HG02642 (cell line): ENCODE data around the gene MSN.

Experiments used
- ATAC-seq: cut with Tn5 transposase; IDR thresholded peaks from one replicate; pipeline ENCODE4 v1.9.1; 2021; ENCODE audit warnings: mild to moderate bottlenecking; ENCODE audit not compliant: unreplicated experiment, poor library complexity

MSN gene

DNA sequence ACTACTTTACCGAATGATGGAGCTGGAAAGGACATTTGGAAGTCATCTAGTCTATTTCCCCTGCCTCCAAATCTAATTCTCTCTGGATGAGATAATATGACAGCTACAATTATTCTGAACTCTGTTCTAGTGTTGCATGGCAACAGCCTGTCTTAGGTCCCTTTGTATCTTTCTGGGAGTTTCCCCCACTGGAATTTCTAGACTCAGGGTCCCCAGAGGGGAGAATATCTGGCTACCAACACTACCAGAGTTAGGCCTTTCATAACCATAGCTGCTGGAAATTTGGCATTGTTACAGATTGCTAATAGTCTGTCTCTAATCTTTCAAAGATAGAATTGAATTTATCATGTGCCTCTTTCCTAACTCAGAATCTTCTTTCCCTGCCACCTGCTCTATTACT, 4.5 kb downstream of the MSN start:
- no peak for ATAC-seq

DNA sequence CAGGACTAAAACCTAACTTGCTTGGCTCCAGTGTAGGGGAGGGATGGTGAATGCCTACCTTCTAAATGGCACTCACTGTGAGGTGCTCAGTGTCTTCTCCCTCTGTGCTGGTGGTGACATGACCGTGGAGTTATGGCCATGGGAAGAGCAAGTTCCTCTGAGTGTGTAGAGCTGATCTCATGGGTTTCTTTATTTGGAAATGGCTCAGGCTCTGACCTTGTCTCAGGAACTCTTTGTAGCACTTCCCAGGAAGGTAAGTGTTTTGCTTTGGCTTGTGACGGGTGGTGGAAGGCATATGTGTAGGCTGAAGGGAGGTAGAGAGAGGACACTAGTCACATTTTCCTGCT, 6.4 kb downstream of the MSN start:
- no peak for ATAC-seq

DNA sequence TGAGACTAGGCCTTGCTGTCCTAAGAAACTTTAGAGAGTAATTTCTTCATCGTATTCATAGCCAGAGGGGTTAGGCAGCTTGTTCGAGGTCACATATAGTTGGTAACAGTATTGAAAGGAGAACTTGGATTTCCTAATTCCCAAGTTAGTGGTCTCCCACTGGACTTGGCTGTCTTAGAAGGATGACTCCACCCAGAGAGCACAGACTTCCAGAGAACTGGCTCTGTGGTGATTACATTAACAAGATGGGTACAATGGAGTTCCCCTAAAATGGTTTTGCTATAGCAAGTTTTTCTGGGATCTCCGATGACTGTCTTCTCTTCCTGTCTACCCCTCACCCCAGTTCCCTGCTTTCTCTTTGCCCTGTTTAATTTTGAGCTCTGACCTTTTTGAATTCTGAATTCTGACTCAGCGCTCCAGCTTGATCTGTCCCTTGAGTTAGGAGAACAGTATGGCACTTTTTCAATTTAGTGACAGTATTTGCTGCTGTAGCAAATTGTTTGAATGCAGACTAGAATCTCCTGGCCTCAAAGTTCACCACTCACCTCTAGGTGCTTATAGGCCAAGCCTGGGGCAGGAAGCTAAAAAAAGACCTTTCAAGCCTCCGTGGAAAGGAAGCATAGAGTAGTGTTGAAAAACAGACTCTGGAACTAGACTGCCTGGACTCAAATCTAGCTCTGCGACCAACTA, 6.9 kb downstream of the MSN start:
- ATAC-seq, result no peak

DNA sequence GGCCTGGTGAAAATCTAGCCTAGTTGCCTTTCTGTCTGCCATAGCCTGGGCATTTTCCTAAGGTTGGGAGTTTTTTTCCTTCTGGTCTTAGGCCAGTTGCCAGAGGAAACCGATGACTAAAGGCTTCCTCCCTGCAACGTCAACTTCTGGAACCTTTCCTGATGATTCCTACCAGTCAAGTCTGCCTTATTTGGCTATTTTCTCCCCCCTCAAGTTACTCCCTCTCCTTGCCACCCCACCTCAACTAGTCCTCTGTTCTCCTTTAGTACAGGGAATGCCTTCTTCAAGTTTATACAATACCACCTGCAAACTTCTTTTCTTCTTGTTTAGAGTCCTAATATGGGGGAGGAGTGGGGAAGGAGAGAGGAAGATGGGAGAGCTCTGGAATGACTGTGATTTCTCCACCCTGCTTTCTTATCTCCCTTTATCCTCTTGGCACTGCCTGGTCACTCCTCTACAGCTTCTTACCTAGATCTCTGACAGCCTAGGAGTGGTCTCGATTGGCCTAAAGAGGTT, 10.6 kb downstream of the MSN start:
- ATAC-seq, result no peak

DNA sequence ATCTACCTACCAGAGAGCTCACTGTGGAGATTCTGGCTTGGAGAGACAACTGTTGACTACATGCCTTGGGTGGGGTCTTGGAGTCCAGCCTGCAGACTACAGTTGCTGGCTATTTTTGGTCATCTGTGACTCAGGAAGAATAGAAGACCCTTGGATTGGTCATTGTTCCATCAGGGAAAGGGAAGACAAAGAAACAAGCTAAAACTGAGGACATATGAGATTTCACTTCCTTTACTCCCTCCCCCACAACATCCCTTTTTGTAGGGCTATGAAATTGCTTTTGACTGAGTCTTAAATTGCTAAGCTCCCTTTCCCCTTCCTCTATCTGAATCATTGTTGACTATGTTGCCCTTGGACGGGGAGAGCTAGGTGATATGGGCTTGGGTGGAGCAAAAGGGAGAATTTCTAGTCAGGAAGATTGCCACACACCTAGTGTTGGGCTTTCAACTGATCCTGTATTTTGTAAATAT, 11.7 kb downstream of the MSN start:
- no peak for ATAC-seq

DNA sequence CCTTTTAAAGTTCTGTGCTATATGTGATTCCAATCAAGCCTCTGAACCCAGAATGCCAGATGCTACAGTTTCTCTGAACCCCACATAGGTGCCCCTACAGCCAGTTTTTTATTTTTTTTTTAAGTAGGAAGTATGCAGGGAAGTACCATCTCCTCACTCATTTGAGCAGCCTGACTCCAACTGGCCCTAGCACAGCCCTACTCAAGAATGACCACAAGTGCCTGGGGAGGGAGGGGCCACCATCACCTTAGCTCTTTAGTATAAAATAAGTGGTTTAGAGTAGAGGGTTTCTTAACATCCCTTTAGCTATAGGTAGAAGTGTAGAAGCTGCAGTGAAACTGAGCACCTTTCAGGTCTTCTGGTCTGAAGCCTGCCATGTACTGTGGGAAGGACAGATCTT, 14.4 kb downstream of the MSN start:
- ATAC-seq, result no peak

DNA sequence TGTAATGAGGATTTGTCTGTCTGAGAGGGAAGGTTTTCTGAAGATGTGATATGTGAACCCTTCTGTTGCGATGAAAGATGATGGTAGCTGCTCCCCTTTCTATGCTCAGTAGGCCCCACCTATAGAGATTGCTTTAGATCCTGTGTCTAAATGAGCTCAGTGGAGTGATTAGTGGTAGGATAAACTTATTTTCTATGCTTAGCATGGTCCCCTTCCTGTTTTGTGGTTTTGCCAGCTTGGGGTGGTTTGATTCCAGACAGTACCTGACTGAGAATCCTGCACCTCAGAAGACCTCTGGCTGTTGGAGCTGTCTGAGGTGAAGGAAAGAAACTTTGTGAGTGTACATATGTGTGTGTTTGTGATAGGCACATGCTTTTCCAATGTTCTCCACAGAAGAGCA, 17.7 kb downstream of the MSN start:
- ATAC-seq, result no peak

DNA sequence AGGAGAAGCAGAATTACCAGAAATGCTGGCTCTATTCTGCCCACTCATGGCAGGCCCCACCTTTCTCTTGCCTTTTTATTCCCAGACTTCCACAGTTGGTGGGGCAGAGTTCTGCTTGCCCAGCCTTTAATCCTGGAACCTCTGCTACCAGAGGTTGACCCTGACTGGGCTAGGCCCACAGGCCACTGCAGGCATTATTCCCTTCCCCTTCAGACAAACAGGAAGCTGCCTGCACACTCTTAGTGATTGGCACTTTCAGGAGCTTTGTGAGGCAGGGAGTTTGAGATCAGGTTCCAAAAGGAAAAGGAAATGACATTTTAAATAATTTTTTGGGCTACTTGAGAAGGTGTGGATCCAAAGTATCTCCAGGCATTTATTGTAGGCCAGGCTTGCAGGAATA, 18.8 kb downstream of the MSN start:
- no peak for ATAC-seq

DNA sequence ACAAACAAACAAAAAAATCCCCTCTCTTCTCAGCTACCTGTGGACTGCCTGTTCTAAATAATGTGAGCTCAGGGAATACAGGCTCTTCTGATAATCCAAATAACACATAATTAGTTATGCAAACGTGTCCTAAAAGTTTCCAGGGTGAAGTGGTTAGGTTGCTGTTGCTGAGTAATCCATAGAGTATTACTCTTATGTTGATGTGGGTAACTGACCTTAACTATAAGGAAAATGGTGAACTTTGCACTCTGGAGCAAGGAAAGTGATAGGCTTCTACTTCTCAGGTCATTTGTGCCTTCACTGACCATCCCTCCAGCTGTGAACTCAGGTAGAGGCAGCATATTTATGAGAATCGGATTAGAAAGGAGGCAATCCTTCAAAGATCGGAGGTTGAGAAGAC, 19.9 kb downstream of the MSN start:
- ATAC-seq, result no peak

DNA sequence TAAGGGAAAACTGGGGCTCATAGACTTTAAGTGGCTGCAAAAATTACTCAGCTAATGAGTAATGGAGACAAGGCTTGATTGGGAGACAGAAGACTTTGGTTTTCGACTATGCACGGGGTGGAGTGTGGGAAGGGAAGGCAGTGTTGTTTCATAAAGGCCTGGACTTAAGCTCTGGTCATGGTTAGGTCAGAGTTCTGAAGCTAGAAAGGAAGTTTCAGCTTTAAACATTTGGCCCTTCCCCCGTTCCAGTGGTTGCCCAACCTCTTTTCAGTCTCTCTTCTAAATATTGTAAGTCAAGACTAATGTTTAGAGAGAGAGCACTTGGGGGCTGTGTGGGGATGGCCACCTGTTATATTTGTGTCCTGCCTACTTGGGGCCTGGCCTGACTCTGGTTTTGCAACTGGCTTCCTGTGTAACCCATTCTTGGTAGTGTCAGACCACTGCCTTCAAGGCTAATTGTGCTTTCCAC, 21.0 kb downstream of the MSN start:
- peak; percentile 92 for ATAC-seq

DNA sequence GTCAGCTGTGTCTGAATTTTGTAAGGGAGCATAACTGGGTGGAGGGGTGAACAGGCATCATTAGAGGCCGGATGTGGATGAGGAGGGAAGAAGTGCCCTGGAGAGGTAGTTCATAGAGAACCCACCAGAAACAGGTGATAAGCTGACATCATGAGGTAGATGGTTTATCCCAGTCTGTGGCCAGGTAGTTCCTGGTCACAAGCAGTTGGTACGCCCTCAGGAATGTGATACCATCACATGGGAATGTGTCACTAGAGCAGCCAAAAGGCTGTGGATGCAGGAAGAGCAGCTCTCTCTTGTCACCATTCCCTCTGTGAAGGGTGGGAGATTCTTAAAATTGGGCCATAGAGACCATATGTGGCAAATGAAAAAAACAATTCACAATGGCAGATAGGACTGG, 21.9 kb downstream of the MSN start:
- no peak for ATAC-seq

DNA sequence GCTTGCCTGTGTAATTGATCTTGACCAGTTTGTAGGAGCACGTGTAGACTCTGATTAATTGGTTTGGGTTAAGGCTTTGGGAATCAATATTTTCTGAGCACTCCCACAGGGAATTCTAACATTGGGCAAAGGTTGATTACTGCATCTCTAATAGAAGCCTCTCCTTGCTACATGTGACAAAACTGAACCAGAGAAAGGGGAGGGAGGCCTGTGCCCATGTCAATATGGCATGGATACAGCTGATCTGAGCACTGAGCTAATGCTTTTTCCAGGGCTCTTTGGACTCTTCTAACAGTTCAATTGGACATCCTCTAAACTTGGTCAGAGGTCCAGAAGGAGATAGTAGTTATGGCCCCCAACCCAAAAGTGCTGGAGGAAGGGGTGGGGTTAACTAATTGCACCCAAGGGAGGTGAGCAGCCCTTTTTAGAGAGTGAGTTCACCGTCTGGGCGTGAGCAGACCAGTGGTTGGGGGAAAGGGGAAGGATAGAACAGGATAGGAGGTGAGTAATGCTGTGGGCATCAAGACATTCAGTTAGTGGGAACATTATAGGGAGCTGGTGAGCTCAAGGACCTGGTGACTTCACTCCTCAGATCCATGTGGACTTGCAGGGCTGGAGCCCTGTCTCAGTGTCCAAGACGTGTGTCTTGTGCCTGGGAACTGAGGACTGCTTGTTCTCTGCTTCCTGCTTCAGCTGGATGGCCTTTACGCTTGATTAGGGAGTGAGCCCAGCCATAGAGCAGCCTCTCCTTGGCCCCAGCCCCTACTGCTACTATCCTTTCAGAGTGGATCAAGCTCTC, 22.8 kb downstream of the MSN start:
- ATAC-seq, result no peak

DNA sequence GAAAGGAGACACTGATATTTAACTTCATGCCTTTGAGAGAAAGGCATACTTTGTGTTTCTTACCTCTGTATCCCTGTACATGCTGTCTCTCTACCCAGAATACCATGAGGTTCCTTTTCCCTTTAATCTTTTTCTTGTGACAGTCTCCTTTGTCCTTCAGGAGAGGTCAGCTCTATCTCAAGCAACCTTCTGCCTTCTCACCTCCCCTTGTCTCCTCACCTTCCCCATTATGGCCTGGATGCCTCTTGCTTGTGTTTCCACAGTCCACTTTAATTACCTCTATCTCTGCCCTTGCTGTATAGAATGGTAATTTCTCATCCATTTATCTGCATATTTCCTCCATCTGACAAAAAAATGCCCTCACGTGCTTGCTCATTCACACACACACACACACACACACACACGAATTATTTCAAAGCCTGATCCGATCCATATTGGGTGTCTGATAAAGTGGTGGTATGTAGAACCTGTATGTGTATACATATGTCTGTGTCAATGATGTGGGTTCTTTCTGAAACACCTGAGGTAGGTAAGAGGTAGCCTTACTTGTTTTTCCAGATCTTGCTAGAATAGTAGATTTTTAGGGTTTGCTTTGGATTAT, 28.5 kb downstream of the MSN start:
- no peak for ATAC-seq

DNA sequence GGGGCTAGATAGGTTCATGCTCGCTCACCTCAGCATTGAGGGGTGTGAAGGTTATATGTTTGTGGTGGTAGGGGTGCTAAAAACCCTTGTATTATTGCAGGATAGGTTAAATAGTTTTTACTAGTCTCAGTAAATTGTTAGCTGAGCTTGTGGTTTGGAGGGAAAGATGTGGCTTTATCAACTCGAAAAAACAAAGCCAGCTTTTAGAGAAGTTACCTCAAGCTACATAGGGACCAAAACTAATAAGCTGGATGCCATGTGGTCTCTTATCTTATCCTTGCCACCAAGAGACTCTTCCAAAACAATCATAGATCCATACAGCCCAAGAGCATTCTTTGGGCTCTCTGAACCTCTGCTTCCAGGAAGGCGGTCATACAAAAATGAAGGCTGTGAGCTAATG, 29.2 kb downstream of the MSN start:
- ATAC-seq, result no peak

DNA sequence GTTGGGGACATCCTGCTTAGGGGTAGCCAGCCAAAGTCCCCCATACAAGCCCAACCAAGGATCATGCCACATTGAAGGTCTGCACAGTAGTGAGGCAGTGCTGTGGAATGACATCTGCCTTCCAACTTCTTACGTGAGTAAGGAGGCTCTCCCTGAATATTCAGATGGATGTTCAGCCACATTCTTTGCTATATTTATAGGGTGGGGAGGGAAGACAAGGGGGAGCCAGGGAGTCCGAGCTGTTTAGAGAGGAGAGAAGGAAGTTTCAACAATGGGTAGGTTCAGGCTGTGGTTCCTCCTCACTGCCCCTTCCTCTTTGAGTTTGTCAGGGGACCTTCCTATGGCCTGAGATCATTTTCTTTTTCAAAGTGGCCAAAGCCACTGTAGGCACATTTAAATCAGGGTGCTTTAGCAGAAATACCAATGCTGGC, 29.8 kb downstream of the MSN start:
- no peak for ATAC-seq

DNA sequence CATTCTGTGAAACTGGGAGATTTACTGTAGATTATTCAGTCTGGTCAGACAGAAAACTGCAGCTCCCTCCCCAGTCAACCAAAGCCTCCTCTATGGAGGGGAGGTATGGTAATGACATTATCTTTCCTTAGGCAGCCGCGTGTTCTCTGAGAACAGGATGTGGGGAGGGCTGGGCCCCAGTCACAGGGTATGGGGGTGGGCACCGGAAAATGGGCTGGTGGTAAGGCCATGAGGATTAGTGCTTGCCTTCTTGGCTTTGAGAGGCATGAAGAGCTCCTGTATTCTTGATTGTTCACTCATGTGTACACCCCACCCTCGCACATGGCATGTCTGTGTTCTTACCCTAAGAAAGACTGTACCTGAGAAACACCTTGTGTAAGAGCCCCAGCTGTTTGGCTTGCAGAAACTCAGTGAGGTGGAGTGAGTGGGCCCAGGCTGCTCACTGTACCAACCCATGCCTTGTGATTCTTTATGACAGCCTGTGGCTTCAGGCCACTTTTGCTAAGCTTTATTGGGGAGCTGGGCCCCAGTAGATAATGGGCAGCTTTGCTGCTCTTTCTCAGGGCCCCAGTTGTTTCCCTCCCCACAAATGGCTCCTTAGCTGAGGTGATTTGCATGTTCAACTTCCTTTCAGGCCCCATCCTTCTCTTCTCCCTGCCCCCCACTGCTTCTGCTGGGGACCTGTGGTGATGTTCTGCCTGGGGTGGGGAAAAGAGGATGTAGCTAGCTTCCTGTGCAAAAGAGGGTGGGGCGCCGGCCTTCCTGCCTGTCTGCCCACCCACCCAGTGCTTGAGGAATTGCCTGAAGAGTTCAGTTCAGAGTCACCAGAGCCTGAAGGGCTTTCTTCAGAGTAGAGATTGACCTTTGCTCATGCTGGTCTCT, 30.7 kb downstream of the MSN start:
- peak; percentile 72 for ATAC-seq

DNA sequence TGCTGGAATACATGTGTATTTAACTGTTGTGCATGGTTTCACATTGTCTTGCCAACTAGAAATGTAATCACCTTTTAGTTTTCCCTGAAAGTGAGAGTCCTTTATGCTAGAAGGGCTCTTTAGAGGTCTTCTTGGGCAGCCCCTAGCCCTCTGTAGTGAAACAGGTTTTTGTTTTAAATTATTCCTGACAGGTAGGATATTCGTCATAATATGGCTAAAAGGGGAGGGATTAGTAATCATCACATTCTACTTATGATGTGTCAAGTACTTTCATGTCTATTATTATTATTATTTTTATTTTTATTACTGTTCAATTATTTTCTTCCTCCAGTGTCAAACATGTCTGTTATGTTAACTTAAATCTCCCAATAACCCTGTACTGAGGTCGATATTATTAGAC, 35.5 kb downstream of the MSN start:
- ATAC-seq, result no peak

DNA sequence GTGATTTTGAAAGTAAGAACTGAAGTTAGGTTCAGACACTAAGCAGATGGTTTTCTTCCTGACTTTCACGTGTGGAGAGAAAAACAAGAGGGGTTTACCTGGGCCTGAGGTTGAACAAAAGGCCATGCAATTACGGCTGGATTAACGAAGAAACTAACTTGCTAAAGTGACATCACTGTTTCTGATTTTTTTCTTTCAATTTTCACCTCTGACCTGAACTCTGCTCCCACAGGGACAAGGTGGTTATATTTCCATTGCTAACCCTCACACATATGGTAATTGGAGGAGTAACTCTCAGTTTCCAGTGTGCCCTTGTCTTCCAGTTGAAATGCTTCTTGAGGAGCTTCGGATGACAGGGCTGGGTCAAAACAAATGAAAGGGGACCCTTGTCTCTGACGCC, 38.0 kb downstream of the MSN start:
- ATAC-seq, result no peak

DNA sequence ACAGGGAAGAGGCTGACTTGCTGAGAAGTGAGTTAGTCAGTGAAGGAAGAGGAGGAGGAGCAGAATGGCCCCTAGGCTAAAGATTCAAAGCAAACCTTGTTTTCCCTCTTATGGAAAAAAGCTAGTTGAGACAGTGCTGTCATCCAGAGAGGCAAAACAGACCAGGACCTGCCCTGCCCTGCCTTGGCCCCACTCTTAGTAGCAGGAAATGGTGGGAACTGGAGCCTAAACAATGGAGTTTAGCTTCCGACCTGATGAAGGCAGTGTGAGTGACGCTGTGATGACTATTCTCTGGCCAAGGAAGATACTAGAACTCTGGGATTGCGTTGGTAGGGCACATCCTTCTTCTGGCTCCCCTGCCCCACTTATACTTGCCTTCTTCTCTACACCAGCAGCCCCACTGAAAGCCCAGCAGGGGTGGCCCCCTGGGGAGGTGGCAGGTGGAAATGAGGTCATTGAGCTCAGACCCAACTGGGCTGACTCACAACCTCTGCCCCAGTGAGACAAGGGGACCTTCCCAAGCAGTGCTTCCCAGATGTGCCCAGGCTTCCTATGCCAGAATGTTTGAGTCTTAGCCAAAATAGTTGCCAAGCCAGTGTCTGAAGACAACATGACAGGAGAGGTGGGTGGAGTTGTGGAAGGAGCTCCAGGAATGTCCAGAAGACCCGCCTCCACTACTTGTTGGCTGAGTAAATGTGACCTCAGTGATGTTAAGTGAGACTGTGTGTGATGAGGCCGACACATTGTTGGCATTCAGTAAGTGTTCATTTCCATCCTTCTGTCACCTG, 38.8 kb downstream of the MSN start:
- peak; percentile 67 for ATAC-seq

DNA sequence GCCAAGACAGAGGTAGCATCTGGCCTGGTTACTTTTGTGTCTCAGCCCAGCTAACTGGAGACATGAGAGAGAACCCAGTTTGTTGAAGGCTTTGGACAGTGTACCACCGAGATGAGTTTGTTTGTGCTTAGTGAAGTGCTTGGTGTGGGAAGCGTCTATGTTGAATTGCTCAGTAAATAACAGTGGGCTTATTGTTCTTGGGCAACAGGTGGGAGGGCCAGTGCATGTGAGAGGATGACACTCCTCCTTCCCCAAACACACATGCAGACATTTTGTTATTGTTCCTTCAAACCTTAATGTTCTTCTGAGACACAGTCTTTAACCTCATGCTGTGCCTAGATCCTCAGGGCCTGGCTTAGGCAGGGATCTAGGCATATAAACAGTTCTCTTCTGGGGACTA, 39.7 kb downstream of the MSN start:
- peak; percentile 5 for ATAC-seq
